Omental fat pad (tissue), 4 donors: ENCODE data around the gene XPR1. TPM values are rescaled to one million over a fixed set of nuclear protein-coding genes. Genes with fewer than 3 reads are reported as not detected.

ENCODE experiments used
- ATAC-seq: fragments of 150-250 bp; one replicate; pipeline ENCODE4 v1.9.1; 2016; ENCODE audit warnings: mild to moderate bottlenecking, moderate library complexity; ENCODE audit not compliant: low FRiP score
- DNase-seq: peaks from one replicate; pipeline ENCODE4 v3.0.0-alpha.2; 2019; ENCODE audit warnings: low spot score
- CTCF ChIP-seq, 3 donors: fragments of 450-650 bp; IDR thresholded peaks; one replicate each; pipeline ENCODE4 v1.5.1; 2016 to 2017; ENCODE audit warnings: antibody characterized with exemption in 3 of 3, mild to moderate bottlenecking in 3 of 3, moderate library complexity in 2 of 3
- total RNA-seq, 4 donors: library from RNA; depleted of rRNA; stranded (reverse); fragments of >200 nt; gene quantifications; one replicate each; pipeline ENCODE4 v1.1.0, GENCODE V29; 2016

The XPR1 gene
- total RNA-seq, 4 donors from 2014 or later, result 18.2 to 24.7 (median 20.0) TPM

GRCh38 chr1:180934563-180934962 is 302.7 kb downstream of the XPR1 start:
- no peak for TF ChIP-seq CTCF (IDR thresholded peaks at IDR 0.05)
- DNase-seq, result no peak
- ATAC-seq, result no peak

GRCh38 chr1:180935326-180936109 is 303.7 kb downstream of the XPR1 start:
- no peak for ATAC-seq
- no peak for DNase-seq

DNA sequence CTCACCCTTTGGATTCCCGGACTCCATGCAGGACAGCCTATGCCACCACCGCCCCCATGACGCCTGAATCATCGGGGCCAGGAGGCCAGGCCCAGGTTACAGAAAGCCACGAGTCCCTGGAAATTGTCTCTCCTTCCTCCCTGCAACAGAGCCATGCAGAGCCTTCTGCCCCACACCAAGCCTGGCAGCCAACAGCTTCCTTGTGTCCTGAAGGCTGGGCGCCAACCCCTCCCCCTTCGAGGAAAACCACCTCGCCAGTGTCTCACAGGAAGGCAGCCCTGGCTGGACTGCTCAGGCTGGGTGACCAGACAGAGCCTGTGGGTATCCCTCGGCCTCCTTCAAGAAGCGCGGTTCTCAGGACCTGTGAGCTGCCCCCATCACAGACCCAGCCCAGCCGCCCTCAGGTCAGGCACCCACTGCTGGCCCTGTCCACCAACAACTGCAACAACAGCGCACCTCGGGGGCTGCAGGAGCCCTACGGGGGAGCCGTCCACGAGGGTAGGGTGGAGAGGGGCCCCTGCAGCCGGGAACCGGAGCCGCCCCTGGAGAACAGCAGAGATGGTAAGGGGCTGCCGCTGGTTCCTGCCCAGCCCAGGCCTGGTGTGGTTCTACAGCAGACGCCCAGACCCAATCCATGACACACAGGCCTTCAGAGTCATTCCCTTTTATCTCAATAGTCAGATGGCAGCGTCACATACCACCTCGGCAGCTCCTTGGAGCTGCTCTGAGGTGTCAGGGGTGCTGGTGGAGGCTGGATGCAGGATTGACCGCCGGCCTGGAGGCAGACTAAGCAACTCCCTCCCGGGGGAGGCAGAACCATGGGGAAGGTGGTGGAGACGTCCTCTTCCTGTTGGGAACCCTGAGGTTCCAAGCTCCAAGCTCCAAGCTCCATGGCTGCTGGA is 304.5 kb downstream of the XPR1 start:
- no peak for ATAC-seq
- no peak for TF ChIP-seq CTCF (IDR thresholded peaks at IDR 0.05)
- DNase-seq, result no peak

More at GRCh38 chr1:180935326-180936109, 303.7 kb downstream of the XPR1 start:
- no peak for TF ChIP-seq CTCF (IDR thresholded peaks at IDR 0.05)

DNA sequence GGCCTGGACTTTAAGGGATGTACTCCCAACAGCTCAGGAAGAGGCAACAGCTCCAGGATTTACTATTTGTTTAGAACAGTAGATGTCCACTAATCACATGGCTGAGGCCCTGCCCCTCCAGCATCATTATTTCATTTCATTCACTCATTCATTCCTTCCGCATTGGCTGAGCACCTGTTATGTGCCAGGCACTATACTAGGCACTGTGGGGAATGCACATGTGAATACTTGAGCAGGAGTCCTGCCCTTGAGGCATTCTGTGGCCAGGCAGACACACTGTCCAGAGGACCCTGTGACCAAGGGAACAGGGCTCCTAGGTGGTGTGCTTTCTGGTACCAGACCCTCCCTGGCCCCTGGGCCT is 305.2 kb downstream of the XPR1 start:
- TF ChIP-seq CTCF (IDR thresholded peaks at IDR 0.05), result no peak
- DNase-seq (no peak), ATAC-seq (no peak)

GRCh38 chr1:180937624-180938225 is 305.9 kb downstream of the XPR1 start:
- no peak for DNase-seq
- no peak for TF ChIP-seq CTCF (IDR thresholded peaks at IDR 0.05)
- no peak for ATAC-seq

DNA sequence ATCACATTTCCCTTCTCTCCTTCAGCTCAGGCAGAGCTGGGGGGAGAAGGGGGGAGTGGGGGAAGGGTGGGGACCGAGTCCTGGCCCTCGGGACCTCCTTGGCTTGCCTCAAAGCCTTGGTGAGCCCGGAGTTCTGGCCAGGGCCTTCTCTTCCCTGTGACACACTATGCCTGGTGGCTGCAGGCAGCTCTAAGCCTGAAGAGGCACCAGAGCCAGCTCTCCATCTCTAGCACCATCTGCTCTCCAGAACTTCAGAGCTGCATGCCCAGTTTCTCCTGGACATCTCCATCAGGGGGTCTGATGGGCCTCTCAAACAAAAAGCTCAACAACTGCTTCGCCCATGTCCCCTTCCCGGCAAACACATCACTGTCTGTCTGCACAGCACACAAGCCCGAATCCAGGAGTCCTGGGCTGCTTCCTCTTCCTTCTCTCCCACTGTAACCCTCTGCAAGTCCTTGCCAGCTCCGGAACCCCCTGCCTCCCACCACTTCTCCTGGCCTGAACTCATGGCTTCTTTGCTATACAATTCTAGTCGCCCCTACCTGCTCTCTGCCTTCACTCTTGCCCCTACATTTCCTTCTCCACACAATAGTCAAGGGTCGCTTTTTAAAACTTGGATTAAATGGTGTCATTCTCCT is 307.4 kb downstream of the XPR1 start:
- DNase-seq (no peak), ATAC-seq (no peak)
- no peak for TF ChIP-seq CTCF (IDR thresholded peaks at IDR 0.05)
